HG02763 (cell line): ENCODE results near the gene PEA15.

Experiments used
- ATAC-seq: cut with Tn5 transposase; IDR thresholded peaks from one replicate; pipeline ENCODE4 v1.9.1; 2021; ENCODE audit warnings: mild to moderate bottlenecking, moderate library complexity; ENCODE audit not compliant: unreplicated experiment

The PEA15 gene

GRCh38 chr1:160207771-160208556 lies 2.8 kb downstream of the PEA15 start:
- ATAC-seq, result no peak

- ATAC-seq, result no peak
These were observed 3.6 kb downstream of the PEA15 start for GRCh38 chr1:160208557-160209320.

DNA sequence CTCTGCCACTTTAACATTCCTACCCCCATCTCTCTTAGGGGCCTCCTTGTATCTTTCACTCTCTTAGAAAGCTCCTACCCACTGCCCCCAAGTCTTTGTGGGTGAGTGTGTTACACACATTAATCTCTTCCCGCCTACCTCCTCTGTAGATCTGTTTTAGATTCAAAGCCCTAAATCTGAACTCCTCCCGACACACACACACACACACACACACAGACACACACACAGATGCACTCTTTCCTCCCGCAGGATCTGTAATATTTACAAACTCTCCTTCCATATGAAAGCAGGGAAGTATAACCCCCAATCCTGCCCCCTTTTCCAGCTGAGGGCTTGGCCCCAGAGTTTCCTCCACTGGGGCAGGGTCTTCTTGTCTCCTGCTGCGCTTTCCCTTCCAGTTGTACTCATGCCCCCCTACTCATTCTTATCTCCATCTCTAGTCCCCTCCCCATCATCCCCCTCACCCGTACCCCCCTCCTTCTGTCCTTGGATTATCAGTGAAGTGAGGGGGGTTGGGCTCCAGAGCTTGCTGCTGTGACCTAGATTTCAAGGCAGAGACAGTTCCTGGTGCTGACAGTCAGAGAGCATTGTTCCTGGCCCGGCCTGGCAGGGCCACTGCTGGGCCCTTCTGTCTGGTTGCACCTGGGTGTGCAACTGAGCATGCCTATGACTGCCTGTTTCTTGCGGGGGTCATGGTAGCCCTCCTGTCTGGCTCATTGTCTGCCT lies 4.3 kb downstream of the PEA15 start:
- no peak for ATAC-seq

GRCh38 chr1:160210561-160210960 lies 5.4 kb downstream of the PEA15 start:
- ATAC-seq, result no peak

GRCh38 chr1:160211046-160211790 lies 6.0 kb downstream of the PEA15 start:
- no peak for ATAC-seq

GRCh38 chr1:160214481-160215140 lies 9.4 kb downstream of the PEA15 start:
- ATAC-seq, result no peak

DNA sequence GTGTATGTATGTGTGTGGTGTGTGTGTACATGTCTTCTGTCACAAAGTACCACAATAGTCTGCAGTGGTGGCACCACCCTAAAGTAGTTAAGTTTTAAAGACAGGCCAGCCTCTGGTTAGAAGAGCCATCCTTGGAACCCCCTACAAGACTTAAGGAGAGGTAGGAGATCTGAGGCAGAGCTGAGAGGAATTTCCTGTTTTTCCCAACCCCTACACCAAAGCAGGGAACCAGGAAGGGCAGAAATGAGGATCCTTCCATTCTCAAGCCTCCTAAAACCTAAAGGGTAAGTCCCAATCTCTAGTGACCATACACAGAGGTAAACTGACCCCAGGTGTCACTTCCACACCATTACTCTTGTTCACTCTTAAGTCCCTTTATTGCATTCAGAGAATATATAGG lies 11.1 kb downstream of the PEA15 start:
- ATAC-seq, result no peak

DNA sequence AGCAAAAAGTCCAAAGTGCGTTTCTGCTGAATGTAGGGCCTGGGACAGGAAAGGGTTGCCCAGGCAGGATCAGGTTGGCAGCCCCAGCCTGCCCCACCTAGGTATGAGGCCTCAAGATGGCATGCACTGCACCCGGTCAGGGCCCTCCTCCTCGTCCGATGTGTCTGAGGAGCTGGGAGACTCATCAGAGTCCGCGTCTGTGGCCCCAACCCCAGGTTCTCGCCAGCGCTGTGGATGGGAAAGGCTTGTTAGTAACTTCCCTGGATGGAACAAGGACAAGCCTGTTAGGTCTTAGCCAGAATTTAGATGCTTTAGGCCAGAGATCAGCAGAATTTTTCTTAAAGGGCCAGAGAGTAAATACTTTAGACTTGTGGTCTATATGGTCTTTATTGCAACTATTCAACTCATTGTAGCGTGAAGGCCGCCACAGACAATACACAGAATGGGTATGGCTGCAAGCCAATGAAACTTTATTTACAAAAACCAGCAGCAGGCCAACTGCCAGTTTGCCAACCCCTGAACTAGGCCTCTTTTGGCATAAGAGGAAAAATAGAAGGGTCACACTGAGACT lies 12.4 kb downstream of the PEA15 start:
- no peak for ATAC-seq

DNA sequence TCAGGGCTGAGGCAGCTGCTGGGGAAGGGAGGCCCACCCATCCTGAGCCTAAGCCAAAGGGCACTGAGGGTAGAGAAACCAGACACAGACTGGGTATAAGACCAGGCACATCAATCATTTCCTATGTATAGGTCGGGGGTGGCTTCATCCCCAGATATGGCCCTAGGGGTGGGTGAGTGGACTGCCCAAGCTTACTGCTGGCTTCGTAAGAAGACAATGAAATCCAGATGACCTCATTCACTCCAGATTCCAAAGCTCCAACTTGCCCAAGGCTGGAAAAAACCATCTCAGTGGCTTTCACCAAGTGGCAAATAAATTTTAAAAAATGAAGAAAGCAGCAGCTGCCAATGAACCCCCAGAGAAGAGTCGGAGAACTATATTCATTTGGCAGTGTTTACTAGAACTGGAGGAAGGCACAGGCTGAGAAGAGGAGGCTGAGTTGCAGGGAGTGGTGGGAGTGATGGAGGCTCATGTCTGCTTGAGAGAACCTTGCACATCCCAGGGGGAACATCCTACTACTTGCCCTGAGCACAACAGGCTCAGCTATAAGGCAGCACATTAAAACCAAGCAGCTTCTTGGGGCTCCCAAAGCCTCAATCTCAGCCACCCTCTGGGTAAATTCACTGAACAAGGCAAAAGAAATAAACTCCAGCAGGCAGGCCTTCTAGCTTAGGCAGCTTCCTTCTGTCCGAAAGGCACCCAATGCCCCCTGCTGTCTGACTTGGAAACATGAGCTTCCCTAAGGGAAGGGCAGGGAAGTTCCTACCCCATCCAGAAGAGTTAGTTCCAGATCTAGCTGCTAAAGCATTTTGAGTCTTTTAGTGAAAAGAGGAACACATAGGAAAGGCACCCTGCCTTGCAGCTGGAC lies 14.1 kb downstream of the PEA15 start:
- ATAC-seq, result no peak

DNA sequence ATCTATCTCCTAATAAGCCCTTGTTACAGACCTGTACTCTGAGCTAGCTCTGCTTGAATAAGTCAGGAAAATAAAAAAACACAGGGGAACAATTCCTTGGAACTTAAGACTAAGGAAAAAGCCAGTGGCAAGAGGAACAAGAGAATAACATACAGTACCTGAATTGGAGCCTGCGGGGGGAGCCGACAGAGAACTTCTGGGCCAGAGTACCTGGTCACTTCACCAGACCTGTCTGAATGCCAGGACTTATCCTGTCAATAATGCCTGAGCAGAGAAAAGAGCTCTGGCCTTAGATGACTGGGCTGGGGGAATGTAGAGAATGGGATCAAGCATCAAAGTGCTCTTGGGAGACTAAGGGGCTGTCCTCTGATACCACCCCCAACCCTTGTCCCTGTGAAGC lies 15.1 kb downstream of the PEA15 start:
- no peak for ATAC-seq

DNA sequence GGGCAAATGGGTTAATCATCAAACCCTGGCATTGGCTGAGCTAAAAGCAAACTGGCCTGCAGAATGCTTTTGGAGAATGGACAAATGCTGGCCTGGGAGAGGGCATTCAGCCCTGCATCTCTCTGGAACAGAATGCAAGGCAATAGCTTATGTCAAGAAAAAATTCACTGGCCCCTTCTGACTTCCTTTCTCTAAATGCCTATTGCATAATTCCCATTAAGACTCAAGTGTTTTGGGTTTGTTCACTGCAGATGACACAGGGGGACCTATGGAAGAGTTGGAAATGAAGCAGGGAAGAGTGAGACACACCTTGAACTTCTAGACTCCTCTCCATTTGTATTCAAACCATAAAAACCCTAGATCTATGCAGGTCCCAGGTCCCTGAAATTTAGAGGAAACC lies 15.9 kb downstream of the PEA15 start:
- no peak for ATAC-seq

GRCh38 chr1:160222546-160222945 lies 17.4 kb downstream of the PEA15 start:
- ATAC-seq, result no peak

GRCh38 chr1:160224606-160225005 lies 19.4 kb downstream of the PEA15 start:
- no peak for ATAC-seq

DNA sequence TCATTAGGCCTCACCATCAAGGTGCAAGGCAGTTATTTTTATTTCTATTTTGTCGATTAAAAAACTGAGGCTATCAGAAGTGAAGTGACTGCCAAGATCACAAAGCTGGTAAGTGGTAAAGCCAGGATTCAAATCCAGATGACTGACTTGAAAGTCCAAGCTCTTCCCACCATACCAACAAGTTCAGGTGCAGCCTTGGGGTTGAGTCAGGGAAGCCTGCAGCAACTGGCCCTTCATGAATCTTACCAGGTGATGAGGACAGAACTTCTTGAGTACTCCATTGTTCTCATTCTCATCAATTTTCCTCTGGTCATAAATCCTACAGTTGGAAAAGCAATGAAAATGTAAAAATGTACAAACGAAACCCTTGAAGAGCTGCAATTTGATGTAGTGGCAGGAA lies 20.2 kb downstream of the PEA15 start:
- ATAC-seq, result no peak

GRCh38 chr1:160226623-160227022 lies 21.4 kb downstream of the PEA15 start:
- ATAC-seq, result no peak

DNA sequence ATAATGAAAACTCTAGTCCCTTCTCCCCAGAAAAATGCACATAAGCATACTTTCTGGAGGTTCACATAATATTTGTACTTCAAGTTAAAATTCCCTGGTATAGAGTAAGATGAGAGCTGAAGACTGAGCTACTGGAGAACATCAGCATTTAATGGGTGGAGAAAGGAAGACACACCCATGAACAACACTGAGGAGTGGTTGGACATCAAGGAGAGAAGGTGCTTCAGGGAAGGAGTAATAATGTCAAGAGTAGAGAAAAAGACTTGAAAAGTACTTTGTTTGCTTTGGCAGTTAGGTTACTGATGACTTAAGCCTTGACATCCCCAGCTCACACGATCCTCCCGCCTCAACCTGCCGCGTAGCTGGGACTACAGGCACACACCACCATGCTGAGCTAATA lies 21.9 kb downstream of the PEA15 start:
- ATAC-seq, result no peak

GRCh38 chr1:160227561-160227960 lies 22.4 kb downstream of the PEA15 start:
- ATAC-seq, result no peak

DNA sequence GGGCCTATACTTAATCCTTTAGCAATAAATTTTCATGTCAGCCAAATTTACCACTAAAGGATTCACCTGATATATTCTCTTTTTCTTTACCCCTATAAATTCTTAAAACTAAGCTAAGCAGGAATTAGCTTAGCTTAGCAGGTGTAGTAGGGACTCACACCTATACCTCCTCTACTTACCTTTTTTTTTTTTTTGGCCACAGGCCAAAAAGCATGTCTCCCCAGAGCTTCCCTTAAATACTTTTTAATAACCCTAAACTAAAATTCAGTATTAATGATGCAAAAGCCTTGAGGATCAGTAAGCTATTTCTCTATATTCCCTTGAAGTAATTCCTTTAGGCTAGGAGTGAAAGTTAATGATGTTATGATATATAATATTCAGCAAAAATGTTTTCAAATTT lies 23.2 kb downstream of the PEA15 start:
- no peak for ATAC-seq

DNA sequence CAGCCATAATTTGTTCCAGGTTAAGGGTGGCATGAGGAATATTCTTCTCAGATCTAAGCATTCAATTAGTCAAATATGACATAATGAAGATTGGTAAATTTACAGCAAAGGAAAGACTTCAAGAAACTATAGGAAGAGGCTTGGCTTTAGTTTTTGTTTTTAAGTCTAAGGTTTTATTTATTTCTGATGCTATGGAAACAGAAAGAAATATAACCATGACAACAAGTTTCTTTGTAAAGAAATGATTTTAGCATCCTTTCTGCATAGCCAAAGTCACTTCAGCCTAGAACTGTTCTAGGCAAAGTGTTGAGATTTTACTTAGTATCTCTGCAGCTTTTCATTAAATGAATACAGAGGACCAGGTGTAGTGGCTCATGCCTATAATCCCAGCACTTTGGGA lies 27.7 kb downstream of the PEA15 start:
- no peak for ATAC-seq
